HTERT RPE-1 (cell line): ENCODE results near the gene CHAT.

Experiments
- in situ Hi-C: fragments of 300-500 bp; cut with MboI; formaldehyde crosslinking; loops from 4 replicates; pipeline ENCODE4 v1.14.3; 2020; ENCODE audit warnings: low sequenced_read_pairs

Gene CHAT

DNA sequence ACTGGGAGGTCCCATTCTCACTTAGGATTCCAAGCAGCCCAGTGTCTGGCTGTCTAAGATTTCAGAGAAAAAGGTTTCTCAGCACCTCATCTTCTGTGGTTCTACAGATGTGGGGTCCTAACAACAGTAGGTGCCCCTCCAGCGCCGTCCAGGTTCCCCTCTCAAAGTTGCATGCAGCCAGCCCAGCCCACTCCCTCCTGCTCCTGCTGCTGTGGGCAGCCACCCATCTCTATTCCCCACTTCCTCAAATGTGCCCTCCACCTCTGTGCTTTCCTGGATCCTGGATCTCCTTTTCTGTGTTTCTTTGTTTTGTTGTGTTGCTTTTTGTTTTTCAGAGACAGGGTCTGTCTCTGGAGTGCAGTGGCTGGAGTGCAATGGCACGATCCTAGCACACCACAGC is 17.0 kb upstream of the CHAT start:
- in situ Hi-C loops: no loop called here

DNA sequence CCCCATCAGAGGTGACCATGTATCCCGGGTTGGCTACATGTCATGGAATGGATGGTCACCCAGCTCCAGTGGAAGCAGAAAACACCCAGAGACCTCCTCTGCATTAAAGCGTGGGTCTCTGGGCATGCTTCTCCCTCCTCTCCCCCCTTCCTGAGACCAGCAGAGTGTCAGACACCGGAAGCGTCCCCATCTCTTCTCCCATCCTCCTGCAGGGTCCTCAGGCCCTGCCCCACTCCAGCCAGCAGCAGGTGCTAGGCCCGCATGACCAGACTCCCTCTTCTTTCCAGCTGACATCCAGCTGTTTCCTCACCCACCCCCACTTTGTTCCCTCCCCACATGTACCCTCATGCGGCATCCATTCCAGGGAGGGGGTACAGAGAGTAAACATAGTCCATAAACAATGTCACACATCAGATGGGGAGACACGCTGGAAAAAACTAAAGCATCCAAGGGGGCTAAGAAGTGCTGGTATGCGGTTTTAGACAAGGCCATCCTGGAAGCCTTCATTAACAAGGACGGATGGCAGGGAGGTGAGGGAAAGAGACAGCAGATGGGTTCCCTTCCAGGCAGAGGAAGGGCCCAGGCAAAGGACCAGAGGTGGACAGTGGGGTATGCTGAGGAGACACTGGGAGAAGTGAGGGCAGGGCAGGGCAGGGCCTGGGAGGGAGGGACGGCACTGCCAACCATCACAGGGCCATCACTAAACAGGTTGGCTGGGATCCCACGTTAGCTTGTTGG is 16.2 kb upstream of the CHAT start:
- in situ Hi-C loops: no loop called here

DNA sequence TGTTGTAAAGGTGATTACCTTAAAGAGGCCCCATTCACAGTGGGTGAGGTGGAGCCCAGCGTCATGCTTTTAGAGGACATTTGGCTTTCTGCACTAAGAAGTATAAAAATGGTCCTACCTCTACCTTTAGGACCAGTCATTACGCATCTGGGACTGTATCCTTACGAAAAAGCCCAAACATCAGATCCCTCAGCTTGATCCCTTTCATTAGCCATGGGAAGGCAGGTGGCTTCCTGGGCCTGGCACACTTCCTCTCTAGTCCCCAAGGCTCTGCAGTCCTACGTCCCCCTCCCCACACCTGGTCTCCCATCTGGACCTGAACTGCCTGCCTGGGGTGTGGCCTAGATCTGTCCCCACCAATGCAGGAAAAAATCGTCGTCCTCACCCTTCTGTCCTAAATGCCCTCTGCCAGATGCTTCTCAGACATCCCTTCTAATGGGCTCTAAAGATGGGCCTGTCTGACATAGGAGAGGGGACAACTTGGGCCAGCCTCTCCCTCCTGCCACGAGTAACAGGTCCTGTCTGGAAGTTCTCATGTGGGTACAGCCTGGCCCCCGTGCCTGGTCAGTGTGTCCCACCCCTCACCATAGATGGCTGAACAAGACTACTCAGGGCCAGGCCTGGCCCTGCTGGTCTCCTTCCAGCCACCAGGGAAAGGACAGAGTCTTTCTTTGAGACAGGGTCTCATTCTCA is 15.5 kb upstream of the CHAT start:
- in situ Hi-C loops: no loop called here

DNA sequence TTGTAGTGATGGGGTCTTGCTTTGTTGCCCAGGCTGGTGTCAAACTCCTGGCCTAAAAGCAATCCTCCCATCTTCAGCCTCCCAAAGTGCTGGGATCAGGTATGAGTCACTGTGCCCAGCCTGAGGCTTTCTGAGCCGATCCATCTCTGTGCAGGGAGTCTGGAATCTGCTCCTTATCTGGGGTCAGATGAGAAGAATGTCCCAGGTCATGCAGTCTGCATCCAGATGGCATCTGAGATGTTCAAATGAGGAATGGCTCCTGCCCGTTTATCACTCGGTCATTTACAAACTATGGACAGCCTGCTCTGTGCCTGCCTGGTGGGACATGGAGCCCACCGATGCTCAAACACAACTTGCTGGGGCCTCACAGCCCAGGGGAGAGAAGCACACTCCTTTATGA is 14.9 kb upstream of the CHAT start:
- in situ Hi-C loops: no loop called here

DNA sequence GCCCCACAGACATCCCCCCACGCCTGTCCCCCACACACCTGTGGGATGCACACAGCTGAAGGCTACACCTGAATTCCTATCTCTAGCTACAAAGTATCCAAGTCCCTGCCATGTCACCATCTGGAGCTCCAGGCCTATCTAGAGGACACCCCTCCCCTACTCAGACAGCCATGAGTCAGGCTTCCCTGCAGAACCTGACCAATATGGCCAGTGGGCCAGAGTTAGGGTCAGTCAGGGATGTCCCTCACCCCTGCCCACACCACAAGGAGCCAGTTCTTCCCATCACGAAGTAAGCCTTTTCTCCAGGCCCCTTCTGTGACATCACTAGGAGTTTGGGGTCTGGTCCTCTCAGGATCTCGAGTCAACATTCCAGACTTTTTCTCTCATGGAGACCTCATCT is 14.3 kb upstream of the CHAT start:
- in situ Hi-C loops: no loop called here

DNA sequence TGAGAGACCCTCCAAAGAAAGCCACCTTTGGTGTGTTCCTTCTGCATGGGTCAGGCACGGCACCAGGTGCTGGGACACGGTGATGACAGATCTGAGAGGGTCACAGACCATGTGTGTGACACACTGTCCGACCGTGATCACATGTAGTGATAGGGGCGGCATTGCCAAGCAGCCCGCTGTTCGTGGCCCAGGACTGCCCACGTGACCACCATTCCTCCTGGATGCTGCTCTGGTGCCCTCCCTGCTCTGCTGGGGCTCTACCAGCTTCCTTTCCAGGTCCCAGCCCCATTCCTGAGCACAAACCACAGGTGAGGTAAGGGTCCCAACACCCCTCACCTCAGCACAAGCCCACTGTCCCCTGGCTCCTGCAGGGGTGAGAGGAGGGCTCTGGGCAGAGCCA is 13.8 kb upstream of the CHAT start:
- in situ Hi-C loops: no loop called here

DNA sequence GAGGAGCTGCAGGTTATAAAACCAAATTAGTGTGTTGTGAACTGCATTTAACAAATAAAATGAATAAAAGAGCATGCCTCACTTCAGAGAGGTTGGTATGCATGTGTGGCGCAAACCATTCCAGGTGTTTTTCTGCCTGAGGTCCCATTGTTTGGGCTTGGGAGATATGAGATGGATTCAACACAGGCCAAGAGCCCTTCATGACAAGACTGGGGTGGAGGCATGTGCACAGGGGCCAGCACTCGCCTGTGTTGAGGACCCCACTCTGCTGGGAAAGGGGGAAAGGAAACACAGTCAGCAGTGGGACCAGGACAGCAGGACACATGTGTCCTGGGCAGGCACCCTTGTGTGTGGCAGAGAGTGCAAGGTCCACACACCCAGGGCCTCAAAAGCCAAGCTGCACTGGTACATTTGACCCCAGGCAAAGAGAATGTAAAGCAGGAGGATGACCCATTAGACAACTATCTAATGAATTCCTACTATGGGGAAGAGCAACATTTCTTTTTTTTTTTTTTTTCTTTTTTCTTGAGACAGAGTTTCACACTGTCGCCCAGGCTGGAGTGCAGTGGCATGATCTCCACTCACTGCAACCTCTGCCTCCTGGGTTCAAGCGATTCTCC is 12.9 kb upstream of the CHAT start:
- in situ Hi-C loops: no loop called here

DNA sequence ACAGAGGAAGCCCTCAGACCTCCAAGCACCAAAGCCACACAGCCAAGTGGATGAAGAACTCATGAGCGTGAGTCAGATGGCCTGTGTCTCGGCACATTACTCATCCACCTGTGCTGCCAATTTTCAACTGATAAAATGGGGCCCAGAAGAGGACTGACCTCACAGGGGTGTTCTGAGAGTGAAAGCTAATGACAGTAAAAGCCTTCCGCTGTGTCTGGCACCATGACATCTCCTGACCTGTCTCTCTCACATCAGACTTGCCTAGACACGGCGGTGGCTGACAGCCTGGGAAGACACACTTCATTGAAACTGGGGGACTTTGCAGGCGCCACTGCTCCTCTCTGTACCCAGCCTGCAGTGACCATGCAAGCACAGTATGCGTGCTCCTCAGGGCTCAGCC is 12.0 kb upstream of the CHAT start:
- in situ Hi-C loops: no loop called here

DNA sequence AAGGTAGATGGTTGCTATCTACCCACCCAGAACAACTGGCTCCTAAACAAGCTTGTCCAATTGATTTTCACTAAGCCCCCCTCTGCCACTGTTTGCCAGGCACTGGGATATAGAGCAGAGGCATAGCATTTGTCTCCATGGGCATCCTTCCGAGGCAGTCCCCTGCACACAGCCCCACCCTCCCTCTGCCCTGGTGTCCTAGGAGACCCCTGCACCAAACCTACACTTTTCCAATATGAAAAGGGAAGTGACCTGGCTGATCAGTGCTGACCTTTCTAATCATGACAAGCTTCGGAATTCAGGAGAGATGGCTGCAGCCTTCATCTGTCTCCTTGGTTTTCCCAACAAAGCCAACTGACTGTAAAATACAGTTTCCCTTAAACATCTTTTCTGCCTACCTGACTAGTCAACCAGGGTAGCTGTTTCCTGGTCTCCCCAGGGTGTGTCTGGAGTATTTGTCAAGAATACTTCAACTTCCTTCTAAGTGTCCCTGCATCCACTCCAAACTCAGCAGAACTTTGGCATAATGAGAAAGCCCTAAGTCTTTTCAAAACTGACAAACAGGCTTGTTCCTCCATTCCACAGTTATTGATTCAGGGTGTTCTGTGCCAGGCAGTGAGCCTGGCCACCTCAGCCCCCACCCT is 11.3 kb upstream of the CHAT start:
- in situ Hi-C loops: no loop called here

DNA sequence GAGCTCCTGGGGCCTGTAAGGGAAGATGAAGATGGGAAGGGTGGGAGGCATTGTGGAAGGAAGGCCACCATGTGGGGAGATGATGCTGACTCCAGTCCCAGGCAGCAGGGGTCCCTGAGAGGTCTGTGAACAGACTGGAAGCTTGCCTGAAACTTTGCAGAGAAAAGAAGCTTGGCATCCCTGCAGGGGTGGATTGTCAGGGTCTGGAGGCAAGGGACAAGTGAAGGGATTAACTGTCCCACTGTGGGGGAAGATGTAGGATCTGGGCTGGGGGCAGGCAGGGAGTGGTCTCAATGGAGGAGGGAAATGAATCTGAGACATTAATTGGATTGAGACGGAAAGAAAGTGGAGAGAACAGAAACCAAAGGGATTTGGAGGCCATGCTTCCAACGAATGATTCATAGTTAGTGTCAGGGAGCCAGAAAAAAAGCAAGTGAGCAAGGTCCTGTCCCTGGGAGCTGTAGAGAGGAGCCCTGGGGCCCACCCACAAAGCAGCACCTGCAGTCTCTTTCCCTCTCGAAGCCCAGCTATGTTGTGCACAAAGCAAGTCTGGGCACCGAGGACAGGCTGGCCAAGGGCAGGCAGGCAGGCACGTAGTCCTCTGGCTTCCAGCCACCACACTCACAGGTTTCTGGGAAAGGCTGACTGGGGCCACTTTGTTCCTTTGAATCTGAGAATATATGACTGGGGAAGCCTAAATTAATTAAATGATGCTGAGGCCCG is 8.5 kb upstream of the CHAT start:
- in situ Hi-C loops: no loop called here

DNA sequence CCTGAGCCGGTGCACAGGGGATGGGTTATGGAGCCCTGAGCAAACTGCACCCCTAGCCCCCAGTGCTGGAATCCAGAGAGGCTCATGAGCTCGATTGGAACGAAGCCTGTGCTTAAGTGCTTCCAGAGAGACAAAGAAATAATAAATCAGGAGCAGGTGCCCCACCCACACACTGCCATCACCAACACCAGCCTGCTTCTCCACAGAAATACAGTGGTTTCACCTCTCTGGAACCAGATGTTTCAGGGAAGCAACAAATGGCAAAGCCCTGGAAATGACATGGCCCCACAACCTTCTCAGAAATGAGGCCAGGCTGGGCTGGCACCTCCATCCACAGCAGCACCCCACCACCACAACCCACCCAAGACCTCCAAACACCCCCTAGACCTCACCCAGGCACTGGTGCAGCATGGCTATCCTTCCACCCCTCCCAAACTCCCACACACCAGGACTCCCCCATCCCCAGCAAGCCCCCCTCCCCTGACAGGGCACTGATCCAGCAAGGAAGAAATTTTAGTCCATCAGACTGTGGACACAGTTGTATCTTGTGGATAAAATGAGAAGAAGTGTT is 7.8 kb upstream of the CHAT start:
- in situ Hi-C loops: no loop called here

DNA sequence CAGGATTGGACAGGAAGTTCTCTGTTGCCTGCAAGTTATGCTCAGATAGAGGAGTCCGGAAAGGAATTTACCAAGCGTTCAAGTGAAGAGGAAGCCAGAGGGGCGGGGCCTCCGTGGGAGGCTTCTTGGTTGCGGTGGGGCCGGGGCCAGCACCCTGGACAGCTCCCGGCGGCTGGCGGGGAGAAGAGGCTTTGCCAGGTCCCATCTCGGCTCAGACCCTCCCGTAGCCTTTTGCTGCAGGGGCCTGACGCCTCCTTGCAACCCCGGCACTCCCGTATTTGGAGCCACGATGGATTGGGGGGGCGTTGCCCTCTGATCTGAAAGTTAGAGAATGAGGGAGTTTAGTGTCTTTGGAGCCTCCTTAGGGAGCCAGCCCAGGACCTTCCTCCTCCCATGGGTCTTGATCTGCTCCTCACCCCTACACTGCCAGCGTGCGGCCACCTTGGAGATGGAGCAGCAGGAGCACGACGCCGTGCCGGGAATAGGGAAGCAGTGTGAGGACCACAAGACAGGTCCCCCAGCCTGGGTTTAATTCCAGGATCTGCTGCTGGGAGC is 6.8 kb upstream of the CHAT start:
- in situ Hi-C loops: no loop called here

DNA sequence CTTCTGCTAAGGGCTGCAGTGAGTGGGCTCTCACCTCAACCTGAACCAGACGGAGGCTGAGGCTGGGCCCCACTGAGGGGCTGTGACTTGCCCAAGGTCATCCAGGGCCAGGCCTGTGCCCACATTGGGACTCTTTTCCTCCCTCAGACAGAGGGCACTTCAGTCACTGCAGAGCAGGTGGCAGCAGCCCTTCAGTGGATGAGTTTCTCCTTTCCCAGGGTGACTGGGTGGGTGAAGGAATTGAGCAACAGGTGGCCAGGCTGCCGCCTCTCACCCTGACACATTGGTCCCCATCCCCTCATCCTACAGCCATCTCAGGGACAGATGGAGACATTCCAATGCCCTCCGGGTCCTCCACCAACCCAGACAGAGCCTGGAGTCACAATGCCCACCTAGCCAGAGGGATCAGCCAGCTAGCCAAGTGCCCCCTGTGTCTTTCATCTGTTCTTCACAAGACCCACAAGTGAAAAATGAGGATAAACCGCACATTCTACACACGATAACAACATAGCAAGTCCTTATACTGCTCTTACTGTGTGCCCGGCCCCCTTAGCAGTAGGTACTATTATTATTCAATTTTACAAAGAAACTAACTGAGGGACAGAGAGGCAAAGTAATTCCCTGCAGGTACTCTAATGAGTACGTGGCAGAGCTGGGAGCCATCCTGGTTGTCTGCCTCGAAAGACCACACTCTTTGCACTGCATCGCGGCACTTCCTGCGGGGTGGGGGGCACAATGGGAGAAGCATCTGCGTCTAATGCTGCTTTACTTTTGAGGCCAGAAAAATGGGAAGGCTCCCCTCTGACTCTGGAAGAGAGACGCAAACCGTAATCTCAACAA is 5.5 kb upstream of the CHAT start:
- in situ Hi-C loops: no loop called here

DNA sequence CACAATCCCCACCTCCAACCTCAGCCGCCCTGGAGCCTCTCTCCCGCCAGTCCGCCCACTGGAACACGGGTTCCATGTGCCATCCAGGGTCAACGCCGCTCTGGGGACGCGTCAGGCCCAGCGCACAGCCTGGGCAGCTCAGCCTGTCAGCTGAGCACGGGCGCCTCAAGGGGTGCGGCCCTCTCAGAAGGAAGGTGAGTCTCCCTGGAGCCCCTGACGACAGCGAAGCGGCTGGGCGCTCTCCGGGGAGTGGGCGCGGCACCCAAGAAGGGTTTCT is 4.9 kb upstream of the CHAT start:
- in situ Hi-C loops: no loop called here

DNA sequence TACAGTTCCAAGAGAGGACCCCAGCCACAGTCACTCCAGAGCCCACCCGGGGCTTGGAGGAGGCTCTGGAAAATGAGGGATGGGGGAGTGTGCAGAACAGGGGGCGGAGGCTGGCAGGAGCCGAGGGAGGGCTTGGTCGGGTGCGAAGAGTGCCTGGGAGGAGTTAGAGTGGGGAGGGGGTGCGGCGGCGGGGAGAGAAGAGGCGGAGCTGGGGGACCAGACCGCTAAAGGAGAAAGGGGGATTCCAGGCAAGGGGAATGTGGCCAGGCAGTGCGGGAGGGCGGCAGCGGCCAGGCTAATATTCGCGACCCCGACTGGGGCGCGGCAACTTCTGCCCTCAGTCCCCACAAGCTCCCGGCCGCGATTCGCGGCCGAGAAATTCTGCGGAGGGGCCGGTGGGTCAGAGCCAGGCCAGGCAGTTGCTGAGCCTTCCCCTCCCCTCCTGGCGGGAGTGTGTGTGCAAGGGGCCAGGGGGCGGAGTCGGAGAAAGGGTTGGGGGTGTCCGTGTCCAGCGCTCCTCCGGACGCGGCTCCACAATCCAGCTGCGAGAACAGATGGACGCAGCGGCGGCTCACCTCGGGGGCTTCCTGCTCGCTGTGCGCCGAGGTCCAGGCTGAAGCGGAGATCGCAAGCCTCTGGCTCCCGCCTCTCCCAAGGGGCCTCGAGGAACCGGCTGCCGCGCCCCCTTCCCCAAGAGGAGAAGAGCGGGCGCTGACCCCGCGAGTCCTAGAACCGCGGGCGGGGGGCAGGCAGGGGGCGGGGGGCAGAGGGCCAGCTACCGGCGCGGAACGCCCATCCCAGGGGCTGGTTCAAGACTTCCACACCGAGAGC is 4.3 kb upstream of the CHAT start:
- in situ Hi-C loops: no loop called here

DNA sequence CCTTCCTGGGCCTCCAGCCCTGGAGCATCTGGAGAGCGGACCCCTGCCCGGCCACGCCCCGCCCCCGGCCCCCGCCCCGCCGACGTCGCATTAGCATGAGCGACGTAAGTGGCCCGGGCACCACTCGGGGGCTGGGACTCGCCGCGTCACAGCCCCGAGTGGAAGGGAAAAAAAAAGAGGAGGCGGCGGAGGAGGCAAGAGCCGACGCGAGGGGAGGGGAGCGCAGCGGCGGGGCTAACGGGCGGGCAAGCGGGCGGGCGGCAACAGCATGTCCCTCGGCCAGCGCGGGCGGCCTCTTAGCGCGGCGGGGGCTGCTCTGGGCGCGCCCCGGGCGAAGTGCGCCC is 3.8 kb upstream of the CHAT start, which contains the start of gene SLC18A3:
SLC18A3 (plus strand) TSS at position 197 of the 344 bp plus-strand sequence. CDS start 431 bp downstream, outside the sequence.
- in situ Hi-C loops: no loop called here

DNA sequence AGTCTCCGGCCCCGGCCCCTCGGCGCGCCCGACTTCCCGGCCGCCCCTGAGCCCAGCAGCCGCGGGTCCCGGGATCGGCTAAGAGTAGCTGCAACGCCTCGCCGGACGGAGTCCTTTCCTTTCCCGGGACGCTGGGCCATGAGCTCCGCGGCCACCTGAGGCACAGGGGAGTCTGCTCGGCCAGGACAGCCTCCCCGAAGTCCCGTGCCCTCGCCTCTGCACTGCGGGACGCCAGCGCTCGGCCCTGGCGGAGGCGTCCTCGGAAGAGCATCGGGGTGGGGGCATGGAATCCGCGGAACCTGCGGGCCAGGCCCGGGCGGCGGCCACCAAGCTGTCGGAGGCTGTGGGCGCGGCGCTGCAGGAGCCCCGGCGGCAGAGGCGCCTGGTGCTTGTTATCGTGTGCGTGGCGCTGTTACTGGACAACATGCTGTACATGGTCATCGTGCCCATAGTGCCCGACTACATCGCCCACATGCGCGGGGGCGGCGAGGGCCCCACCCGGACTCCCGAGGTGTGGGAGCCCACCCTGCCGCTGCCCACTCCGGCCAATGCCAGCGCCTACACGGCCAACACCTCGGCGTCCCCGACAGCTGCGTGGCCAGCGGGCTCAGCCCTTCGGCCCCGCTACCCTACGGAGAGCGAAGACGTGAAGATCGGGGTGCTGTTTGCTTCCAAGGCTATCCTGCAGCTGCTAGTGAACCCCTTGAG is 3.2 kb upstream of the CHAT start:
- in situ Hi-C loops: no loop called here

DNA sequence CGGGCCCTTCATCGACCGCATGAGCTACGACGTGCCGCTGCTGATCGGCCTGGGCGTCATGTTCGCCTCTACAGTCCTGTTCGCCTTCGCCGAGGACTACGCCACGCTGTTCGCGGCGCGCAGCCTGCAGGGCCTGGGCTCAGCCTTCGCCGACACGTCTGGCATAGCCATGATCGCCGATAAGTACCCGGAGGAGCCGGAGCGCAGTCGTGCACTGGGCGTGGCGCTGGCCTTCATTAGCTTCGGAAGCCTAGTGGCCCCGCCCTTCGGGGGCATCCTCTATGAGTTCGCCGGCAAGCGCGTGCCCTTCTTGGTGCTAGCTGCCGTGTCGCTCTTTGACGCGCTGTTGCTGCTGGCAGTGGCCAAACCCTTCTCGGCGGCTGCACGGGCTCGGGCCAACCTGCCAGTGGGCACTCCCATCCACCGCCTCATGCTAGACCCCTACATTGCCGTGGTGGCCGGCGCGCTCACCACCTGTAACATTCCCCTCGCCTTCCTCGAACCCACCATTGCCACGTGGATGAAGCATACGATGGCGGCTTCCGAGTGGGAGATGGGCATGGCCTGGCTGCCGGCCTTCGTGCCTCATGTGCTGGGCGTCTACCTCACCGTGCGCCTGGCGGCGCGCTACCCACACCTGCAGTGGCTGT is 2.5 kb upstream of the CHAT start:
- in situ Hi-C loops: no loop called here
